ENCODE data around the gene HID1. TPM values are rescaled to one million over a fixed set of nuclear protein-coding genes. Genes with fewer than 3 reads are reported as not detected.

The HID1 gene
- total and polyA plus RNA-seq, 9 of the 15 experiments (the other 6 are each of a cell fraction or from before 2014, with no cell fraction given) = 0.14 to 2.1 (median 0.54) TPM; not detected in 2

- TF ChIP-seq ZBTB40 (IDR thresholded peaks at IDR 0.05) (no peak), ZBTB40 (CRISPR knock-in tag; IDR thresholded peaks at IDR 0.05) (no peak), DPF2 (IDR thresholded peaks at IDR 0.05) (peak; percentile 72), HLTF (IDR thresholded peaks at IDR 0.05) (no peak), CBFA2T2 (conservative IDR thresholded peaks at IDR 0.05) (peak; percentile 35), POLR2AphosphoS5 (IDR thresholded peaks at IDR 0.05; ENCODE audit: control insufficient read depth, insufficient read depth, low read depth, low read length) (no peak), SAP30 (IDR thresholded peaks at IDR 0.05; ENCODE audit: borderline replicate concordance, insufficient read depth, low read depth, low read length, poor library complexity, severe bottlenecking) (no peak), ARHGAP35 (IDR thresholded peaks at IDR 0.05; ENCODE audit: partially characterized antibody) (no peak), CC2D1A (IDR thresholded peaks at IDR 0.05) (no peak), HMG20B (CRISPR knock-in tag; IDR thresholded peaks at IDR 0.05) (no peak), SMAD4 (CRISPR knock-in tag; conservative IDR thresholded peaks at IDR 0.05) (peak; percentile 71), ARID3A (IDR thresholded peaks at IDR 0.05; ENCODE audit: borderline replicate concordance, low read depth, low read length) (no peak), MCM2 (IDR thresholded peaks at IDR 0.05; ENCODE audit: low read depth) (no peak), FOXA1 (IDR thresholded peaks at IDR 0.05; ENCODE audit: borderline replicate concordance) (no peak)
- TF ChIP-seq, protein P1, sequence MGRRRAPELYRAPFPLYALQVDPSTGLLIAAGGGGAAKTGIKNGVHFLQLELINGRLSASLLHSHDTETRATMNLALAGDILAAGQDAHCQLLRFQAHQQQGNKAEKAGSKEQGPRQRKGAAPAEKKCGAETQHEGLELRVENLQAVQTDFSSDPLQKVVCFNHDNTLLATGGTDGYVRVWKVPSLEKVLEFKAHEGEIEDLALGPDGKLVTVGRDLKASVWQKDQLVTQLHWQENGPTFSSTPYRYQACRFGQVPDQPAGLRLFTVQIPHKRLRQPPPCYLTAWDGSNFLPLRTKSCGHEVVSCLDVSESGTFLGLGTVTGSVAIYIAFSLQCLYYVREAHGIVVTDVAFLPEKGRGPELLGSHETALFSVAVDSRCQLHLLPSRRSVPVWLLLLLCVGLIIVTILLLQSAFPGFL (CRISPR knock-in tag; IDR thresholded peaks at IDR 0.05) = no peak
- TF ChIP-seq, protein P2, sequence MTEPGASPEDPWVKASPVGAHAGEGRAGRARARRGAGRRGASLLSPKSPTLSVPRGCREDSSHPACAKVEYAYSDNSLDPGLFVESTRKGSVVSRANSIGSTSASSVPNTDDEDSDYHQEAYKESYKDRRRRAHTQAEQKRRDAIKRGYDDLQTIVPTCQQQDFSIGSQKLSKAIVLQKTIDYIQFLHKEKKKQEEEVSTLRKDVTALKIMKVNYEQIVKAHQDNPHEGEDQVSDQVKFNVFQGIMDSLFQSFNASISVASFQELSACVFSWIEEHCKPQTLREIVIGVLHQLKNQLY (CRISPR knock-in tag; conservative IDR thresholded peaks at IDR 0.05) = no peak
Measured at GRCh38 chr17:74979408-74980146, 7.0 kb upstream of the HID1 start (continued).
